C4-2B (cell line): ENCODE data around the gene CACFD1.

ENCODE experiments used
- CTCF ChIP-seq: fragments of 450-650 bp; conservative IDR thresholded peaks from 2 replicates; pipeline ENCODE4 v1.5.1; 2017; ENCODE audit warnings: mild to moderate bottlenecking
- ZFX ChIP-seq: fragments of 450-650 bp; IDR thresholded peaks from 2 replicates; pipeline ENCODE4 v1.6.1; 2017

- no peak for TF ChIP-seq CTCF
- no peak for TF ChIP-seq ZFX
These were observed 15.8 kb upstream of the CACFD1 start for GRCh38 chr9:133443982-133444381.
